ENCODE results near the gene TAF12. TPM values are rescaled to one million over a fixed set of nuclear protein-coding genes. Genes with fewer than 3 reads are reported as not detected.

Gene TAF12
- total RNA-seq, 1 experiment from 2014 or later: 29.7 TPM

GRCh38 chr1:28668956-28669723 is 26.3 kb upstream of the TAF12 start:
- peaks cover 13% of the 10 kb centered on the region for H3K4me1 Mint-ChIP-seq (ENCODE audit: insufficient read depth, unreplicated experiment)
- TSS peak; percentile 85 for BruUV-seq (replicated peaks)
- CTCF ChIA-PET: interaction anchor here (0.6 to 1.9 kb wide), 9 partner anchors 13 to 523 kb away, joined by 3 to 7 read pairs (median 3); partner anchors contain the start of gene YTHDF2
- peak overlapping the region; percentile 87 for H3K4me3 Mint-ChIP-seq (ENCODE audit: unreplicated experiment)
- no peaks in the 10 kb centered on the region for H3K9me3 Mint-ChIP-seq (ENCODE audit: unreplicated experiment)
- intact Hi-C loops (cut with micrococcal nuclease): no loop called here
- H3K36me3 Mint-ChIP-seq (ENCODE audit: insufficient read depth, unreplicated experiment): peaks cover 6% of the 10 kb centered on the region
- no peak for TF ChIP-seq CTCF (IDR thresholded peaks at IDR 0.05; ENCODE audit: unreplicated experiment)
- peak; percentile 52 for DNase-seq (ENCODE audit: unreplicated experiment)
- POLR2A ChIA-PET: interaction anchor here (0.5 to 5.7 kb wide), 28 partner anchors 8 to 639 kb away, joined by 3 to 94 read pairs (median 4); partner anchors contain the start of genes MED18, RNU11, SRSF4 and TAF12
- H3K27me3 Mint-ChIP-seq (ENCODE audit: insufficient read depth, unreplicated experiment): no peaks in the 10 kb centered on the region
- peak overlapping the region; percentile 90 for H3K27ac Mint-ChIP-seq (ENCODE audit: low read depth, unreplicated experiment)

GRCh38 chr1:28668191-28668955 is 25.5 kb upstream of the TAF12 start, which contains the start of gene GMEB1:
Gene GMEB1, plus strand, starts transcription at chr1:28668784. Its CDS starts 14,829 bp downstream, at chr1:28683613.
- H3K36me3 Mint-ChIP-seq (ENCODE audit: insufficient read depth, unreplicated experiment): peaks cover 6% of the 10 kb centered on the region
- H3K4me3 Mint-ChIP-seq (ENCODE audit: unreplicated experiment): peak within 1 kb of the TSS; percentile 87
- CTCF ChIA-PET: interaction anchor here (0.5 to 1.9 kb wide), 7 partner anchors 13 to 523 kb away, joined by 3 to 7 read pairs (median 3); partner anchors contain the start of gene YTHDF2
- H3K27ac Mint-ChIP-seq (ENCODE audit: low read depth, unreplicated experiment): peak within 1 kb of the TSS; percentile 90
- H3K4me1 Mint-ChIP-seq (ENCODE audit: insufficient read depth, unreplicated experiment): peaks cover 13% of the 10 kb centered on the region
- DNase-seq (ENCODE audit: unreplicated experiment): peak; percentile 88
- no peaks in the 10 kb centered on the region for H3K27me3 Mint-ChIP-seq (ENCODE audit: insufficient read depth, unreplicated experiment)
- TF ChIP-seq CTCF (IDR thresholded peaks at IDR 0.05; ENCODE audit: unreplicated experiment): no peak
- POLR2A ChIA-PET: interaction anchor here (0.6 to 5.7 kb wide), 23 partner anchors 9 to 896 kb away, joined by 3 to 94 read pairs (median 4); partner anchors contain the start of genes RNU11, SRSF4, STX12 and TAF12
- no peaks in the 10 kb centered on the region for H3K9me3 Mint-ChIP-seq (ENCODE audit: unreplicated experiment)
- intact Hi-C loops (cut with micrococcal nuclease): no loop called here
- BruUV-seq (replicated peaks): TSS peak; percentile 65

GRCh38 chr1:28666806-28667205 is 23.9 kb upstream of the TAF12 start:
- Mint-ChIP-seq H3K9me3 (ENCODE audit: unreplicated experiment) (no peaks in the 10 kb centered on the region), H3K4me1 (ENCODE audit: insufficient read depth, unreplicated experiment) (peaks cover 13% of the 10 kb centered on the region), H3K27ac (ENCODE audit: low read depth, unreplicated experiment) (no peak overlapping the region), H3K36me3 (ENCODE audit: insufficient read depth, unreplicated experiment) (peaks cover 6% of the 10 kb centered on the region), H3K4me3 (ENCODE audit: unreplicated experiment) (no peak overlapping the region), H3K27me3 (ENCODE audit: insufficient read depth, unreplicated experiment) (no peaks in the 10 kb centered on the region)
- intact Hi-C loops (cut with micrococcal nuclease): no loop called here
- ChIA-PET CTCF (interaction anchor here (0.6 to 1.0 kb wide), 4 partner anchors 10 to 70 kb away, joined by 3 to 5 read pairs (median 3); partner anchors contain the start of genes RNU11 and YTHDF2), POLR2A (interaction anchor here (0.7 to 5.7 kb wide), 4 partner anchors 19 to 835 kb away, joined by 3 to 94 read pairs (median 56); partner anchors contain the start of genes RNU11, TAF12 and YTHDF2)
- BruUV-seq (replicated peaks): no TSS peak
- DNase-seq (ENCODE audit: unreplicated experiment): no peak
- TF ChIP-seq CTCF (IDR thresholded peaks at IDR 0.05; ENCODE audit: unreplicated experiment): no peak

All from MCF 10A (cell line).